Measurements from ENCODE around the gene CPAMD8.

CPAMD8 gene

DNA sequence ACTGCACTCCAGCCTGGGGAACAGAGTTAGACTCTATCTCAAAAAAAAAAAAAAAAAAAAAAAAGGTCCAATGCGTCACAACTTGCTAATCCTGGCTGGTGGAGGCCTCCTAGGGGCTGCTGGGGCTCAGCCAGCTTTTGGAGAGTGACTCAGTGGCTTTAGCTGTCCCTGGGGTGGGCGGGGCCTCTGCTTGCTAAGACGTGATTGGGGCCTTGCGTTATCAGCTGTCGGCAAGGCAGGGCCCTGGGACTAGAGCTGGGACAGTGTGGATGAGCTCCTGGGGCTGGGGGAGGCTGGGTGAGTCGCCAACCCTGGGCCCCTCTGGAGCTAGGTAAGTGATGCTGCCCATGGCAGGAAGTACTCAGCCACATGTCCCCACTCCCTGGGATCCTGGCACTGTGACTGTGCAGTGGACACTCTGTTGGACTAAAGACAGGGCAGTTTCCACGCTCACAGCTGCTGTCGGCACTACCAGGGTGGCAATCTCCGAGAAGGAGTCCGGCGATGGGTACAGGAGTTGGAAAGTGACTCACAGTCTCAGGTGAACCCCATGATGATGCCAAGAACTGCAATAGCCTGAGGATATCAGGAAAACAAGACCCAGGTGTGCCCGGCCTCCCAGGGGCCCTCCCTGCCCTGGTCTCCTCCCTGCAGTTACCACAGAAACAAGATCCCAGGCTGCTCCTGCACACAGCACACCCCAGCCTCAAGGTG is 105.6 kb downstream of the CPAMD8 start:
- Histone ChIP-seq H3K36me3 (ENCODE audit: control insufficient read depth in 1 of 2, insufficient read depth in 2 of 2, low read depth in 1 of 2, low read length in 2 of 2) (no peaks in the 10 kb centered on the region), H3K4me1 (ENCODE audit: control insufficient read depth, insufficient read depth, low read depth, low read length) (peaks cover 2% of the 10 kb centered on the region), H2BK12ac (ENCODE audit: low read length in 2 of 2) (no peak overlapping the region), H3K27ac (ENCODE audit: low read length, poor library complexity, severe bottlenecking) (no peak overlapping the region), H2BK15ac (ENCODE audit: low read depth, poor library complexity, severe bottlenecking) (no peak overlapping the region), H3K4ac (ENCODE audit: low read depth in 1 of 2, low read length in 2 of 2) (no peak overlapping the region), H2BK120ac (ENCODE audit: low read depth, low read length) (no peak overlapping the region), H3K9ac (ENCODE audit: low read length) (peak overlapping the region; percentile 27), H3K9me3 (ENCODE audit: control insufficient read depth, low read length) (peaks cover 11% of the 10 kb centered on the region), H3K18ac (ENCODE audit: low read depth in 1 of 2, low read length in 2 of 2) (no peak overlapping the region), H4K91ac (ENCODE audit: low read length) (no peak overlapping the region), H3K4me2 (ENCODE audit: low read length, poor library complexity, severe bottlenecking) (no peak overlapping the region), H3K27me3 (ENCODE audit: control insufficient read depth in 1 of 2, insufficient read depth in 1 of 2, low read length in 2 of 2) (no peaks in the 10 kb centered on the region), H2AFZ (ENCODE audit: low read depth, low read length) (no peak overlapping the region), H3K79me1 (replicated peaks; ENCODE audit: low read length, poor library complexity, severe bottlenecking) (no peaks in the 10 kb centered on the region), H3K14ac (ENCODE audit: low read length in 2 of 2) (peak overlapping the region in 1 of 2 experiments; percentile 66), H4K8ac (ENCODE audit: low read length) (no peak overlapping the region), H2BK5ac (ENCODE audit: low read depth, low read length, poor library complexity, severe bottlenecking) (no peak overlapping the region), H3K4me3 (ENCODE audit: insufficient read depth in 1 of 2, low read depth in 1 of 2, low read length in 2 of 2) (no peak overlapping the region), H2AK5ac (ENCODE audit: low read length, severe bottlenecking) (no peak overlapping the region), H3K23ac (ENCODE audit: low read length in 2 of 2) (no peak overlapping the region)
- WGBS, result 68% methylated on average over 12 of the region's 12 CpGs
- DNase-seq, result peak; percentile 68

DNA sequence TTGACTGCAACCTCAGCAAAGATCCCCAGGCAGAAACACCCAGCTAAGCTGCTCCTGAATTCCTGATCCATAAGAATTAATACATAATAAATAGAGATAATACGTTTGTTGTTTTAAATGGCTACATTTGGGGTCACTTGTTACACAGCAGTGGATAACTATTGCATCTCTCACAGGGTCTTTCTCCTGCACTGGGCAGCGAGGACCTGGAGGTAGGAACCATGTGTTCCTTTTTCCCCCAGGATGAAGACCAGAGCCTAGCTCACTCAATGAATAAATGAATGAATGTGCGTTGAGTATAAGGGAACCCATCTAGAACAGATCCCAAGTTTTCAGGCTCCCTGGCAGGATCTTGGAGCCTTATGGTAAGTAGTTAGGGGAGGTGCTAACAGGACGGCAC is 107.1 kb downstream of the CPAMD8 start:
- Histone ChIP-seq H3K18ac (ENCODE audit: low read depth in 1 of 2, low read length in 2 of 2) (no peak overlapping the region), H3K4ac (ENCODE audit: low read depth in 1 of 2, low read length in 2 of 2) (no peak overlapping the region), H3K79me1 (replicated peaks; ENCODE audit: low read length, poor library complexity, severe bottlenecking) (no peaks in the 10 kb centered on the region), H3K4me3 (ENCODE audit: insufficient read depth in 1 of 2, low read depth in 1 of 2, low read length in 2 of 2) (no peak overlapping the region), H3K4me1 (ENCODE audit: control insufficient read depth, insufficient read depth, low read depth, low read length) (peaks cover 2% of the 10 kb centered on the region), H4K8ac (ENCODE audit: low read length) (no peak overlapping the region), H2BK5ac (ENCODE audit: low read depth, low read length, poor library complexity, severe bottlenecking) (no peak overlapping the region), H3K9ac (ENCODE audit: low read length) (no peak overlapping the region), H3K27ac (ENCODE audit: low read length, poor library complexity, severe bottlenecking) (no peak overlapping the region), H2BK15ac (ENCODE audit: low read depth, poor library complexity, severe bottlenecking) (no peak overlapping the region), H2BK120ac (ENCODE audit: low read depth, low read length) (no peak overlapping the region), H2AK5ac (ENCODE audit: low read length, severe bottlenecking) (no peak overlapping the region), H2BK12ac (ENCODE audit: low read length in 2 of 2) (no peak overlapping the region), H3K36me3 (ENCODE audit: control insufficient read depth in 1 of 2, insufficient read depth in 2 of 2, low read depth in 1 of 2, low read length in 2 of 2) (no peaks in the 10 kb centered on the region), H3K23ac (ENCODE audit: low read length in 2 of 2) (no peak overlapping the region), H3K14ac (ENCODE audit: low read length in 2 of 2) (no peak overlapping the region), H3K27me3 (ENCODE audit: control insufficient read depth in 1 of 2, insufficient read depth in 1 of 2, low read length in 2 of 2) (no peaks in the 10 kb centered on the region), H3K4me2 (ENCODE audit: low read length, poor library complexity, severe bottlenecking) (no peak overlapping the region), H3K9me3 (ENCODE audit: control insufficient read depth, low read length) (peaks cover 12% of the 10 kb centered on the region), H4K91ac (ENCODE audit: low read length) (no peak overlapping the region), H2AFZ (ENCODE audit: low read depth, low read length) (no peak overlapping the region)
- no peak for DNase-seq
- WGBS, result 86% methylated on average over 4 of the region's 4 CpGs

- H2AFZ ChIP-seq (ENCODE audit: low read depth, low read length), result no peak overlapping the region
- no peak overlapping the region for H4K91ac ChIP-seq (ENCODE audit: low read length)
- no peak overlapping the region for H4K8ac ChIP-seq (ENCODE audit: low read length)
- H3K4me2 ChIP-seq (ENCODE audit: low read length, poor library complexity, severe bottlenecking), result no peak overlapping the region
- no peak overlapping the region for H3K9ac ChIP-seq (ENCODE audit: low read length)
- no peak for DNase-seq
- no peak overlapping the region for H3K27ac ChIP-seq (ENCODE audit: low read length, poor library complexity, severe bottlenecking)
- no peak overlapping the region for H3K4ac ChIP-seq (ENCODE audit: low read depth in 1 of 2, low read length in 2 of 2)
- H3K23ac ChIP-seq (ENCODE audit: low read length in 2 of 2), result no peak overlapping the region
- WGBS, result 82% methylated on average over 5 of the region's 7 CpGs
- H3K27me3 ChIP-seq (ENCODE audit: control insufficient read depth in 1 of 2, insufficient read depth in 1 of 2, low read length in 2 of 2), result no peaks in the 10 kb centered on the region
- no peak overlapping the region for H3K4me3 ChIP-seq (ENCODE audit: insufficient read depth in 1 of 2, low read depth in 1 of 2, low read length in 2 of 2)
- no peak overlapping the region for H3K18ac ChIP-seq (ENCODE audit: low read depth in 1 of 2, low read length in 2 of 2)
- peaks cover 29% of the 10 kb centered on the region for H3K9me3 ChIP-seq (ENCODE audit: control insufficient read depth, low read length)
- H3K79me1 ChIP-seq (replicated peaks; ENCODE audit: low read length, poor library complexity, severe bottlenecking), result no peaks in the 10 kb centered on the region
- no peak overlapping the region for H2BK120ac ChIP-seq (ENCODE audit: low read depth, low read length)
- H3K36me3 ChIP-seq (ENCODE audit: control insufficient read depth in 1 of 2, insufficient read depth in 2 of 2, low read depth in 1 of 2, low read length in 2 of 2), result no peaks in the 10 kb centered on the region
- no peak overlapping the region for H2BK5ac ChIP-seq (ENCODE audit: low read depth, low read length, poor library complexity, severe bottlenecking)
- H2BK15ac ChIP-seq (ENCODE audit: low read depth, poor library complexity, severe bottlenecking), result no peak overlapping the region
- no peak overlapping the region for H2AK5ac ChIP-seq (ENCODE audit: low read length, severe bottlenecking)
- H3K14ac ChIP-seq (ENCODE audit: low read length in 2 of 2), result no peak overlapping the region
- peaks cover 2% of the 10 kb centered on the region for H3K4me1 ChIP-seq (ENCODE audit: control insufficient read depth, insufficient read depth, low read depth, low read length)
- H2BK12ac ChIP-seq (ENCODE audit: low read length in 2 of 2), result no peak overlapping the region
These were observed 109.2 kb downstream of the CPAMD8 start for GRCh38 chr19:16917401-16917800.

GRCh38 chr19:16915734-16916133 is 110.9 kb downstream of the CPAMD8 start:
- Histone ChIP-seq H2AFZ (ENCODE audit: low read depth, low read length) (no peak overlapping the region), H3K18ac (ENCODE audit: low read depth in 1 of 2, low read length in 2 of 2) (no peak overlapping the region), H3K23ac (ENCODE audit: low read length in 2 of 2) (no peak overlapping the region), H2BK15ac (ENCODE audit: low read depth, poor library complexity, severe bottlenecking) (no peak overlapping the region), H3K4me3 (ENCODE audit: insufficient read depth in 1 of 2, low read depth in 1 of 2, low read length in 2 of 2) (no peak overlapping the region), H3K4ac (ENCODE audit: low read depth in 1 of 2, low read length in 2 of 2) (no peak overlapping the region), H3K4me1 (ENCODE audit: control insufficient read depth, insufficient read depth, low read depth, low read length) (no peaks in the 10 kb centered on the region), H3K36me3 (ENCODE audit: control insufficient read depth in 1 of 2, insufficient read depth in 2 of 2, low read depth in 1 of 2, low read length in 2 of 2) (no peaks in the 10 kb centered on the region), H2BK12ac (ENCODE audit: low read length in 2 of 2) (no peak overlapping the region), H3K4me2 (ENCODE audit: low read length, poor library complexity, severe bottlenecking) (no peak overlapping the region), H3K27ac (ENCODE audit: low read length, poor library complexity, severe bottlenecking) (no peak overlapping the region), H3K9ac (ENCODE audit: low read length) (no peak overlapping the region), H2BK5ac (ENCODE audit: low read depth, low read length, poor library complexity, severe bottlenecking) (no peak overlapping the region), H4K8ac (ENCODE audit: low read length) (no peak overlapping the region), H2AK5ac (ENCODE audit: low read length, severe bottlenecking) (no peak overlapping the region), H2BK120ac (ENCODE audit: low read depth, low read length) (no peak overlapping the region), H3K9me3 (ENCODE audit: control insufficient read depth, low read length) (peaks cover 33% of the 10 kb centered on the region), H4K91ac (ENCODE audit: low read length) (no peak overlapping the region), H3K27me3 (ENCODE audit: control insufficient read depth in 1 of 2, insufficient read depth in 1 of 2, low read length in 2 of 2) (no peaks in the 10 kb centered on the region), H3K14ac (ENCODE audit: low read length in 2 of 2) (no peak overlapping the region), H3K79me1 (replicated peaks; ENCODE audit: low read length, poor library complexity, severe bottlenecking) (no peaks in the 10 kb centered on the region)
- 80% methylated on average over 3 of the region's 3 CpGs for WGBS
- DNase-seq, result no peak

Data from mesenchymal stem cell (in vitro differentiated cells and primary cell).